HG03108 (cell line): ENCODE data around the gene ADGRG6.
"Not testable (repeated sequence)": the region's sequence is repeated elsewhere in the genome, so short reads cannot be mapped to it uniquely, and the experiment has no call there.

Source experiments
- ATAC-seq: cut with Tn5 transposase; IDR thresholded peaks from one replicate; pipeline ENCODE4 v1.9.1; 2021; ENCODE audit warnings: moderate library complexity; ENCODE audit not compliant: unreplicated experiment

The ADGRG6 gene

GRCh38 chr6:142301651-142302391, at the start of gene ADGRG6:
TSS of gene ADGRG6 (plus strand) at chr6:142302007. CDS start at chr6:142302330, 323 bp downstream.
- peak; percentile 63 for ATAC-seq

DNA sequence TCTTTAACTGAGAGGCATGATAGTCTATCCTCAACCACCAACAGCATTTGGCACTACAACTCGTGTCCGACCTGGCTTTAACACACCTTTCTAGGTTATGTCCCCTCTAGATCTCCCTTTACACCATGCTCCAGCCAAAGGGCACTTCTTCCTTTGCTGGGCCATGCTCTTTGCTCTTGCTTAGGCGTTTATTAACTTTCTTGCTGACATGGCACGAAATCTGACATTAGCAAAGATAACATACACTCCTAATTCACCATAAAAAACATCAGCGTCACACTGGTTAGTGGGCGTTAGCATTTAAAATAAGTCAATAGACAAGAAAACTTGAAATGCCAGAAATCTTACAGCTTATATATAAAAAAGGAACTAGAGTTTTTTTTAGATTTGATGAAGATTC, 47.3 kb upstream of the ADGRG6 start:
- ATAC-seq: no peak

- no peak for ATAC-seq
These were observed 46.0 kb upstream of the ADGRG6 start for GRCh38 chr6:142255785-142256184.

DNA sequence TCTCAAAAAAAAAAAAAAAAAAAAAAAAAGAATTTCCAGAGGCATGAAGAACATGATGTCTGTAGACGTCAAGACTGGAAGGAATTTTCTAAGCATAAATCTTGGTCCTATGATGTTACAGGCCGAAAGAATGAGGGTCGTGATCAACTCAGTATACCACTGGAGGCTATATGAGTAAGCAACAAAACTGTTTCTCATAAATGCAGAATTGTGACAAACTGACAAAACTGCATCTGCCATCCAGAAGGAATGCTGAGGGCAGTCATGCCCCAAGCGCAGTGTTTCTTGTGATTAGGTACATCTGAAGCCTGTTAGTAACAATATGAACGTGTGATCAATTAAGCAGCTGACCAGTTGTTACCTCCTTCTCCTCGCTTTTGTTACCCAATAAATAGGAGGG, 43.5 kb upstream of the ADGRG6 start:
- ATAC-seq: no peak

GRCh38 chr6:142258757-142259156, 43.0 kb upstream of the ADGRG6 start:
- no peak for ATAC-seq

DNA sequence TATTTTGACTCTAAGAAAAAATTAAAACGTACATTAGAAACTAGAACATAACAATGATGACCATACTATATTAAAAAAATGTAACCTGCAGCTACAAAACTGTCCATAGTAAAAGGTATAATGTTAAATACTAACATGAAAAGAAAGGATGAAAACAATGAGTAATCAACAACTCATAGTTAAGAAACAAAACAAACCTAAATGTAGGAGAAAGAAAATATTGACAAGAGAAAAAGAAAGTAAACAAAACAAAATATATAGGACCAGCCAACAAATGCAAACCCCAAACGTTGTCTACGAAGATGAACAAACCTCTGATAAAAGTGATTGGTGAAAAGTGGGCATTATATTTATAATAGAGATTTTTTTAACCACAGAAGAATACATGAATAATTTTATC, 41.1 kb upstream of the ADGRG6 start:
- ATAC-seq: no peak

- no peak for ATAC-seq
These were observed 39.6 kb upstream of the ADGRG6 start for GRCh38 chr6:142262231-142262630.

- no peak for ATAC-seq
These were observed 36.3 kb upstream of the ADGRG6 start for GRCh38 chr6:142265476-142265875.

DNA sequence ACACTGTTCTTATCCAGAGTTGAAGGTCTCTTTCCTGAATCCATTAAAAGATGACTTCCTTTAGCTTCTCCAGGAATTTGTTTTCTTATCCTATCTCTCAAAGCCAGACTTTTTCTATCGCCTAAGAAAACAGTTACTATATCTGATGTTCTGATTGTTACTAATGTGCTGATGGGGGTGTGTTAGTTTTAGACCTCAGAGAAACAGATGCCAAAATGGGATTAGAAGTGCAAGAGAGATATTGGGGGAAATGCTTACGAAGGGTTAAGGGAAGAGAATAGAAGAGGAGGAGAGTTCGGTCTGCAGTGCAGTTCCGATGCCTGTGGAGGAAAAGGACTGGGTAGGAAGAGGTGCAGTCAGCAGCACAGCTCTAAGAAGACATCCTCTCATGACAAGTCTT, 35.7 kb upstream of the ADGRG6 start:
- ATAC-seq: no peak

DNA sequence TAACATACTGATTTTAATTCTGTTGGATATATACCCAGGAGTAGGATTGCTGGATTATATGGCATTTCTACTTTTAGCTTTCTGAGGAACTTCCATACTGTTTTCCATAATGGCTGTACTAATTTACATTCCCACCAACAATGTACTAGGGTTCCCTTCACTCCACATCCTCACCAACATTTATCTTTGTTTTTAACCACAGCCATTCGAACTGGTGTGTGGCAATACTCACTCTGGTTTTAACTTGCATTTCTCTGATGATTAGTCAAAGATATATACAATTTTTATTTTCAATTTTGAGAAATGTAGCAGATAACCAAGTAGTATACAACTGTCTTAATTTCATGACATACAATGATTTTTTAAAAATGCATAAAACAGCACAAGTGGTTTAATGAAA, 30.3 kb upstream of the ADGRG6 start:
- ATAC-seq: no peak

DNA sequence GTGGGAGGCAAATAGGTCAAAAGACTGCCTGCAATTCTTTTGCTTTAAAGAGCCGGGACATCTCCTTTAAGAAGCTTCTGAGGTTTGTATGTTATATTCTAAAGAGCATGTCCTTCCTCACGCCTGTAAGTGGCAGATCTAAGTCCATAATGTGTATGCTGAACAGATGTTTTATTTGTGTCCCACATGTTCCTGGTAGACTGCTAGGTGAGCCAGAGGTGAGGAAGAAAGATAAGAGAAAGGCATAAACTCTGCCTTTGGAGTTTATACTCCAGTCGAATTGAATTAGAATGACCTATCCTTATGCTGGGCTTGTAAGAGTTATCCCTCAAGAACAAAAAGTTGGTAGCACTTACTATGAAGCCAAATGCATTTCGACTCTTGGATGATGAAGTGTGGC, 27.2 kb upstream of the ADGRG6 start:
- no peak for ATAC-seq

DNA sequence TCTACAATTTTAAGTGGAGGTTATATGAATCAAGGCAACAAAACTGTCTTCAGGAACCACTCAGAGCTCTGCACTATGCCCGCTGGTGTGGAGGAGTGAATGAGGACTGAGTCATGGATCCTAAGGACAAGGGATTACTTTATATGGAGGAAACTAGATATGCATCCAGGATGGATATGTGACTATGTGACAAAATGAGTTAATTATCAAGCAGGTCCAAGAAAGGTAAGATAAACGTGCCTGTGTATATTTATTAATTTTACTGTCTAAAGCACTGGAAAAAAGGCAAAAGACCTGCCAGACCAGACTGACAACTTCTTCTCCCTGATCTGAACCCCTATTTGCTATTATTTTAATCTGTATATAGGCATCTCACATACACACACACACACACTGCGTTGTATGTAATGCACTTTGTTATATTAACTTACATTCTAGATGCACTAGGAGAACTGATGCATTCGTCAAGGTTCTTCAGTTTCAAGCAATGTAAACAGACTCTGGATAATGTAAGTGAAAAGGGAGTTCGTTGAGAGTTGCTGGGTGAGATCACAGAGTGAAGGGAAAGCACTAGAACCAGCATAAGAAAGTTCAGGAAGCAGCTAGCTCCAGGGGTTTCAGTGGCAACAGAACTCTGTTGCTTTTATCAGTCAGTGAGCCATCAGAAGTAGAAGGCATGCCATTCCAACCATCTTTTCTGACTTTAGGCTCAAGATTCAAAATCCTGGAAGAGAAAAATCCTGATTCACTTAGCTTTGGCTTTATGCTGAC, 26.4 kb upstream of the ADGRG6 start:
- ATAC-seq: no peak

DNA sequence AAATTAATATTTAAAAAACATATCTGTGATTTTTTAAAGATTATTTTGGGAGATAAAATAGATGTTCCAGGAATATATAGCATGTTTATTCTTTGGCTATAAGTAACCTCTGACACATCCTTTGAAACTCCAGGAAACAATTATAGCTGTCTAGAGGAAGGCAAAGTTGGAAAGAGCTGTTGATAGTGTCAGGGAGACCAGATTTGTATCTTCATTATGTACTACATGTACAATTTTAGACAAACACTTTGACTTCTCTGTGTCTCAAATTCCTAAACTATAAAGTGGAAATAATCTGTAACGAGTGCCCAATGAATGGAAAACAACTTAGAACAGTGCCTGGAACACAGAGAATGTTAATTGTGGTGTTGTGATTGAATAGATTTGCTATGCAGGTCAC, 25.6 kb upstream of the ADGRG6 start:
- no peak for ATAC-seq

- no peak for ATAC-seq
These were observed 22.2 kb upstream of the ADGRG6 start for GRCh38 chr6:142279350-142280180.

GRCh38 chr6:142280265-142280664, 21.5 kb upstream of the ADGRG6 start:
- ATAC-seq: no peak

DNA sequence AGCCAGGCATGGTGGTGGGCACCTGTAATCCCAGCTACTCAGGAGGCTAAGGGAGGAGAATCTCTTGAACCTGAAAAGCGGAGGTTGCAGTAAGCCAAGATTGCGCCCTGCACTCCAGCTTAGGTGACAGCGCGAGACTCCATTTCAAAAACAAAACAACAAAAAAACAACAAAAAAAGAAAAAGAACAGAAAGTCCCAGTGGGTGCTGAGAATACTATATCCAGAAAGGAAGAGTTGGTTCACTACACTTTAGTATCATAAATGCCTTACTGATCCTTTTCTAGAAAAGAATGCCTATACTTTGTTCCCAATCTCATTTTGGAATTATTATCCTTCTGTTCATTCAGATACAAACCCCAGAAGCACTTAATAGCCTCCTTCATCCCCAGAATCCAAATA, 20.9 kb upstream of the ADGRG6 start:
- ATAC-seq: no peak

DNA sequence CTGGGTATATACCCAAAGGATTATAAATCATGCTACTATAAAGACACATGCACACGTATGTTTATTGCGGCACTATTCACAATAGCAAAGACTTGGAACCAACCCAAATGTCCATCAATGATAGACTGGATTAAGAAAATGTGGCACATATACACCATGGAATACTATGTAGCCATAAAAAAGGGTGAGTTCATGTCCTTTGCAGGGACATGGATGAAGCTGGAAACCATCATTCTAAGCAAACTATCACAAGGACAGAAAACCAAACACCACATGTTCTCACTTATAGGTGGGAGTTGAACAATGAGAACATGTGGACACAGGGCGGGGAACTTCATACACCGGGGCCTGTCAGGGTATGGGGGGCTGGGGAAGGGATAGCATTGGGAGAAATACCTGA, 18.7 kb upstream of the ADGRG6 start:
- not testable (repeated sequence) for ATAC-seq

GRCh38 chr6:142284419-142284818, 17.4 kb upstream of the ADGRG6 start:
- ATAC-seq: no peak

DNA sequence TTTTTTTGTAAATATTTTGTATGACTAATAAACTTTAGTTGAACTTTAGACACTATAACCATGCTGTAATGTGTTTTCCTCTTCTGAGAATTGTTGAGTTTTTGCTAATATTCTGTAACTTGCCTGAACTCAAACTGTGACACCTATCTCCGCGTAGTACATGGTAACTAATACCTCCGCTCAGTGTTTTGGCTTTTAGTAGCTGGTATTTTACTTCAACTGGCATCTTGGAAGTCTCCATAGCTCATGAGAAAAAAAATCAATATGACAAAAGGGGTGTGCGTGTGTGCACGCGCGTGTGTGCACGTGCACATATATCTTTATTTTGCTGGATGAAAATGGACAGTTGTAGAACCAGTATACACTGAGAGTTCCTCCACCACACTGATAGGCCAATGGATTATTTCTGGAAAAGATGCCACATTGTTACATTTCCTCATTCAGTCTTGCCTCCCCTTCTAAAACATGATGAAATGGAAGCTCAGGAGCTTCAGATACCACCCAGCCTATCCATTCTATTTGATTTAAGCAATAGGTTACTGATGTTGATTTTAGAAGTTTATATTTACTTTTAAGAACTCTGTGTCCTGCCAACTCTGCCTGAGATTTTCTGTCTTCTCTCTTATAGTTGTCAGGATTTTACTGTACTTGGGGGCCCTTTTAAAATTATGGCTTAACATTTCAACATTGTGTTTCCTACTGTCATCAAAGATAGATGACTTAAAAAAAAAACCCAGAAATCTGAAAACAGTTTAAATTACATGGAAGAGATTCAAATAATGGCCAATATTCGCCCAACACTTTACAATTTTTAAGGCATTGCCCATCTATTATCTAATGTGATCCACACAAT, 16.3 kb upstream of the ADGRG6 start:
- ATAC-seq: no peak

DNA sequence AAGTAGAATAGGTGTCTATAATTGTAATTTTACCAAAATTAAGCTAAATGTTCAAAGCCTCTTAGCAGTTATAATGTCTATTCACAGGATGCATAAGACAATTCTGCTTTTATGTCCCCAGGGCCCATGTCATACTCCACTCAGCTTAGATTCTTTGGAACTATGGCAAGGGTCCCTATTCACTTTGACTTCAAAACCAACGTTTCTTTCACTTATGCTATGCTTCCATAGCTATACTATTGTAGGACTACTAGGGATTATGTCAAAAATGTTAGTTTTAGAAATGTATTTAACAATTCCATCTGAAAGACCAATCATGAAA, 15.8 kb upstream of the ADGRG6 start:
- no peak for ATAC-seq

DNA sequence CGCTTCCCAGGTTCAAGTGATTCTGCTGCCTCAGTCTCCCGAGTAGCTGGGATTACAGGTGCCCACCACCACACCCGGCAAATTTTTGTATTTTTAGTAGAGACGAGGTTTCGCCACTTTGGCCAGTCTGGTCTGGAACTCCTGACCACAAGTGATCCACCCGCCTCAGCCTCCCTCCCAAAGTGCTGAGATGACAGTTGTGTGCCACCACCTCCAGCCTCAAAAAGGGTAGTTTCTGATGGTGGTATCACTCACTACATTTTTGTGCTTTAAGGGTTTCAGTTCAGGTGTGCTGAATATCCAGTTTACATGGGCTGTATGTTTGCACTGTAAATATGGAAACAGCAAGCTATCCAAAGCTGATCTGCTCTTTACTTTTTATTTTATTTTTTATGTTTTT, 12.1 kb upstream of the ADGRG6 start:
- no peak for ATAC-seq
